Mesendoderm (in vitro differentiated cells): Measurements from ENCODE around the gene MAT2A.
"Not testable (repeated sequence)": the region's sequence is repeated elsewhere in the genome, so short reads cannot be mapped to it uniquely, and the experiment has no call there.

Experiments
- DNase-seq: peaks from one replicate; pipeline ENCODE4 v3.0.0; 2013
- H2AK5ac ChIP-seq: 2 replicates; pipeline ENCODE4 v1.6.1; 2013; ENCODE audit warnings: low read length, inconsistent platforms
- H2BK120ac ChIP-seq: 2 replicates; pipeline ENCODE4 v1.6.1; 2013; ENCODE audit warnings: low read depth, mild to moderate bottlenecking, low read length, moderate library complexity, mixed read lengths
- H2BK15ac ChIP-seq: replicated peaks from 2 replicates; pipeline ENCODE4 v1.6.1; 2013; ENCODE audit warnings: low read depth, mild to moderate bottlenecking, moderate library complexity
- H2BK5ac ChIP-seq: 2 replicates; pipeline ENCODE4 v1.6.1; 2013; ENCODE audit warnings: low read length, inconsistent platforms
- H3K18ac ChIP-seq: 2 replicates; pipeline ENCODE4 v1.6.1; 2013; ENCODE audit warnings: mild to moderate bottlenecking, low read length, mixed read lengths
- H3K23ac ChIP-seq: one replicate; pipeline ENCODE4 v1.6.1; 2013; ENCODE audit warnings: low read length
- H3K27ac ChIP-seq: 2 replicates; pipeline ENCODE4 v1.5.1; 2013; ENCODE audit warnings: low read depth, mild to moderate bottlenecking, inconsistent platforms, low read length, moderate library complexity
- H3K27me3 ChIP-seq: 2 replicates; pipeline ENCODE4 v1.6.1; 2013; ENCODE audit warnings: low read length, control low read depth, mild to moderate bottlenecking, inconsistent platforms; ENCODE audit not compliant: insufficient read depth, poor library complexity
- H3K36me3 ChIP-seq: 2 replicates; pipeline ENCODE4 v1.6.1; 2013; ENCODE audit warnings: low read length, inconsistent platforms; ENCODE audit not compliant: control insufficient read depth, insufficient read depth
- H3K4ac ChIP-seq: one replicate; pipeline ENCODE4 v1.6.1; 2013; ENCODE audit warnings: low read depth, mild to moderate bottlenecking, low read length, moderate library complexity
- H3K4me1 ChIP-seq: 2 replicates; pipeline ENCODE4 v1.6.1; 2013; ENCODE audit warnings: low read depth, low read length, inconsistent platforms; ENCODE audit not compliant: control insufficient read depth
- H3K4me2 ChIP-seq: 2 replicates; pipeline ENCODE4 v1.6.1; 2013; ENCODE audit warnings: low read length
- H3K4me3 ChIP-seq: 2 replicates; pipeline ENCODE4 v1.5.1; 2013; ENCODE audit warnings: mild to moderate bottlenecking, low read length
- H3K56ac ChIP-seq: one replicate; pipeline ENCODE4 v1.6.1; 2013; ENCODE audit warnings: low read length
- H3K79me1 ChIP-seq: 2 replicates; pipeline ENCODE4 v1.6.1; 2013; ENCODE audit warnings: low read length, inconsistent platforms
- H3K79me2 ChIP-seq: 2 replicates; pipeline ENCODE4 v1.6.1; 2013; ENCODE audit warnings: mild to moderate bottlenecking, low read length; ENCODE audit not compliant: control insufficient read depth, insufficient read depth
- H3K9ac ChIP-seq: 2 replicates; pipeline ENCODE4 v1.6.1; 2013; ENCODE audit warnings: low read length, inconsistent platforms
- H4K5ac ChIP-seq: one replicate; pipeline ENCODE4 v1.6.1; 2013; ENCODE audit warnings: low read length
- H4K8ac ChIP-seq: one replicate; pipeline ENCODE4 v1.6.1; 2013; ENCODE audit warnings: low read depth, mild to moderate bottlenecking, control low read depth, low read length, moderate library complexity
- WGBS: extraction: QIAGEN DNeasy Blood & Tissue Kit; methylation state at CpG from one replicate; pipeline ENCODE4 v1.1.7; 2013; ENCODE audit warnings: low lambda C conversion rate, missing lambda C conversion rate; ENCODE audit not compliant: insufficient coverage; ENCODE audit errors: extremely low coverage; 5-methylcytosine and 5-hydroxymethylcytosine counted together

The MAT2A gene

DNA sequence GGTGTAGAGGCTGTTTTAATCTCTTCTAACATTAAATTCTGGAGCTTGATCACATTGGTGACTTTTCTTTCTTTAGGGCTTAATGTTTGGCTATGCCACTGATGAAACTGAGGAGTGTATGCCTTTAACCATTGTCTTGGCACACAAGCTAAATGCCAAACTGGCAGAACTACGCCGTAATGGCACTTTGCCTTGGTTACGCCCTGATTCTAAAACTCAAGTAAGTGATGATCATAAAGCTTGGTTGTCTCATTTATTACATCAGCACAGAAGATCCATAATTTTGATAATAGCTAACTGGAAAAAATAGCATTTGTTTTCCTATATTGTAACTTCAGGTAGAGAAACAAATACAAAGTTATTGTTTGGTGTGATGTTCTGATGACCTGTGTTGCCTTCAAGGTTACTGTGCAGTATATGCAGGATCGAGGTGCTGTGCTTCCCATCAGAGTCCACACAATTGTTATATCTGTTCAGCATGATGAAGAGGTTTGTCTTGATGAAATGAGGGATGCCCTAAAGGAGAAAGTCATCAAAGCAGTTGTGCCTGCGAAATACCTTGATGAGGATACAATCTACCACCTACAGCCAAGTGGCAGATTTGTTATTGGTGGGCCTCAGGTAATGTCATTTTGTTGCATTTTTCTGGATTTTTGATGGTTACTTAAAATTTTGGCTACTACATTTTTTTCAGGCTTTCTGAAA is 2.9 kb downstream of the MAT2A start:
- Histone ChIP-seq H3K36me3 (peaks cover 14% of the 10 kb centered on the region), H3K9ac (peak overlapping the region; percentile 60), H3K23ac (no peak overlapping the region), H3K4me1 (no peaks in the 10 kb centered on the region), H3K79me1 (peaks cover 6% of the 10 kb centered on the region), H3K18ac (no peak overlapping the region), H4K5ac (peak overlapping the region; percentile 72), H2BK120ac (no peak overlapping the region), H2BK15ac (no peak overlapping the region), H3K56ac (peak overlapping the region; percentile 47), H3K27me3 (no peaks in the 10 kb centered on the region), H2AK5ac (no peak overlapping the region), H4K8ac (no peak overlapping the region), H3K4me2 (no peak overlapping the region), H2BK5ac (no peak overlapping the region), H3K4ac (no peak overlapping the region), H3K4me3 (no peak overlapping the region), H3K27ac (no peak overlapping the region), H3K79me2 (peaks cover 36% of the 10 kb centered on the region)
- WGBS, result no CpG with 5 or more reads among the region's 5 CpGs
- no peak for DNase-seq

DNA sequence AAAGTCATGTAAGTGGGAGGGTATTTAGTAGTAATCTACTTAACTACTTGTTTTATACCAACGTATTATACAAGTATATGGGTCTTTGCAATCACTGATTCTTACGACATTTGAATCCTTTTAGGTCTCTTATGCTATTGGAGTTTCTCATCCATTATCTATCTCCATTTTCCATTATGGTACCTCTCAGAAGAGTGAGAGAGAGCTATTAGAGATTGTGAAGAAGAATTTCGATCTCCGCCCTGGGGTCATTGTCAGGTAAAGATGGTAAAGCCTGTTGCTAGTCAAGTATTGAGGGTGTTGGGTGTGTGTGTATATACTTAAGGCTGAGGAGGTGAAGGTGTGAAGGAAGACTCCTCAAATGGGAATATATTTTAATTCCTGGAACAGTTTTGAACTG is 3.8 kb downstream of the MAT2A start:
- H3K79me1 ChIP-seq, result peaks cover 6% of the 10 kb centered on the region
- H3K27ac ChIP-seq, result no peak overlapping the region
- no peak overlapping the region for H2BK120ac ChIP-seq
- H3K4me2 ChIP-seq, result no peak overlapping the region
- no peak overlapping the region for H3K4ac ChIP-seq
- H2BK5ac ChIP-seq, result no peak overlapping the region
- H2AK5ac ChIP-seq, result no peak overlapping the region
- WGBS, result no CpG with 5 or more reads among the region's 4 CpGs
- H3K18ac ChIP-seq, result no peak overlapping the region
- H3K23ac ChIP-seq, result no peak overlapping the region
- H4K5ac ChIP-seq, result no peak overlapping the region
- H3K27me3 ChIP-seq, result no peaks in the 10 kb centered on the region
- no peak for DNase-seq
- H3K79me2 ChIP-seq, result peaks cover 35% of the 10 kb centered on the region
- H3K56ac ChIP-seq, result no peak overlapping the region
- H2BK15ac ChIP-seq, result no peak overlapping the region
- no peak overlapping the region for H3K4me3 ChIP-seq
- H4K8ac ChIP-seq, result no peak overlapping the region
- H3K9ac ChIP-seq, result no peak overlapping the region
- no peaks in the 10 kb centered on the region for H3K4me1 ChIP-seq
- H3K36me3 ChIP-seq, result peaks cover 14% of the 10 kb centered on the region

DNA sequence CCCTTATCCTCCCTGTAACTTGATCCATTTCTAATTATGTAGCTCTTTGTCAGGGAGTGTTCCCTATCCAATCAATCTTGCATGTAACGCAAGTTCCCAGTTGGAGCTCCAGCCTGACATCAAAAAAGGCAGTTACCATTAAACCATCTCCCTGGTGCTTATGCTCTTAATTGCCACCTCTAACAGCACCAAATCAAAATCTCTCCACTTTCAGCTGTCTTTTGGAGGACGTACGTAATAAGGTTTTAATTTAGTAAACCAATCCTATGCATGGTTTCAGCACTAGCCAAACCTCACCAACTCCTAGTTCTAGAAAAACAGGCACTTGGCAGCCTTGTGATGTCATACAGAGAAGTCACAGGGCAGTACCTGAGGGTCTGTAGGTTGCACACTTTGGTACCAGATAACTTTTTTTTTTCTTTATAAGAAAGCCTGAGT is 5.3 kb downstream of the MAT2A start:
- H3K27me3 ChIP-seq, H2BK15ac ChIP-seq, H3K9ac ChIP-seq, H4K8ac ChIP-seq, DNase-seq, H3K27ac ChIP-seq, H3K4me2 ChIP-seq, H2BK5ac ChIP-seq, H4K5ac ChIP-seq, H3K4me1 ChIP-seq, H3K79me1 ChIP-seq, H3K56ac ChIP-seq, H3K23ac ChIP-seq, H3K4me3 ChIP-seq, H2BK120ac ChIP-seq, H2AK5ac ChIP-seq, H3K18ac ChIP-seq, H3K4ac ChIP-seq: not testable (repeated sequence)
- Histone ChIP-seq H3K79me2 (peaks cover 32% of the 10 kb centered on the region), H3K36me3 (peaks cover 16% of the 10 kb centered on the region)
- WGBS, result no CpG with 5 or more reads among the region's 3 CpGs

DNA sequence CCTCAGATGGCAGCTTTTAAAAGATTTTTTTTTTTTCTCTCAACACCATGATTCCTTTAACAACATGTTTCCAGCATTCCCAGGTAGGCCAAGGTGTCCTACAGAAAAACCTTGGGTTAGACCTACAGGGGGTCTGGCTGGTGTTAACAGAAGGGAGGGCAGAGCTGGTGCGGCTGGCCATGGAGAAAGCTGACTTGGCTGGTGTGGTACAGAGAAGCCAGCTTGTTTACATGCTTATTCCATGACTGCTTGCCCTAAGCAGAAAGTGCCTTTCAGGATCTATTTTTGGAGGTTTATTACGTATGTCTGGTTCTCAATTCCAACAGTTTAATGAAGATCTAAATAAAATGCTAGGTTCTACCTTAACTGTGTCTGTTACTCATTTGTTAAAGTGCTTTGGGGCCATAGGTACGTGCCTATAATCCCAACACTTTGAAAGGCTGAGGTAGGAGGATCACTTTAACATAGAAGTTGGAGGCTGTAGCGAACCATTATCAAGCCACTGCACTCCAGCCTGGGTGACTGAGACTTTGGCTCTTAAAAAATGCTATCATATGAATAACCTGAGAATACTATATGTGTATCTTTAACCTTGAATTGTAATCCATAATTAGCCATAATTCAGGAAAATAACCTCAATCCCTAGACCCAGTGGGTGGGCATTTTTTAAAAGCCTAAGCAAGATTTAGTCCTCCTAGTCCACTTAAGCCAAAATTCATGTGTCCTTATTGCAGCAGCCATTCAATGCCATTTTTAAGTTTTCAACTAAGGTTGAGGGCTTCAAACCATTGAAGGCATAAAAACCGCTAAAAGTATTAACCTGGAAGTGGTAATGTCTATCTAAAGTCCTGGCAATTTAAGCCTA is 6.2 kb downstream of the MAT2A start:
- no CpG with 5 or more reads among the region's 5 CpGs for WGBS
- not testable (repeated sequence) for H3K4ac ChIP-seq, H3K4me2 ChIP-seq

DNA sequence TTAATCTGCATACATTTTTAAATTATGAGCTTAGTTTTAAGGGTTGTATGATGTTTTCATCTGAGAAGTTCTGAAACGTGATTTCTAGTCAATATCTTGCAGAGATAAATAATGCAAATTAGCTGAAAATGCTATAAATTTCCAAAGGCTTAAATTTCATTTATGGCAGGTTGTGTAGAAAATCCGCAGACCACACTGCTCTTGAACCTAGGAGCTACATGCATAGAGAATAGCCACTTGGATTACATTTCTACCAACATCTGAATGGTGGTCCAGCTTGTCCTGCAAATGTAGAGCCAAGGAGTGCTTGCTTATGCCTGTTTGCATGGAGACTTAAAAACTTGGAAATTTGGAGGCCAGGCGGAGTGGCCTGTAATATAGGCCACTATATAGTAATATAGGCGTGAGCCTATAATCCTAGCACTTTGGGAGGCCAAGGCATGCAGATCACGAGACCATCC is 6.8 kb downstream of the MAT2A start:
- peak; percentile 26 for DNase-seq
- Histone ChIP-seq H3K23ac (no peak overlapping the region), H3K56ac (no peak overlapping the region), H3K36me3 (peaks cover 19% of the 10 kb centered on the region), H3K4ac (no peak overlapping the region), H4K5ac (no peak overlapping the region), H3K79me2 (peaks cover 17% of the 10 kb centered on the region), H3K18ac (no peak overlapping the region), H2AK5ac (no peak overlapping the region), H4K8ac (no peak overlapping the region), H2BK120ac (no peak overlapping the region), H3K9ac (no peak overlapping the region), H3K79me1 (peaks cover 6% of the 10 kb centered on the region), H3K4me1 (no peaks in the 10 kb centered on the region), H2BK15ac (no peak overlapping the region), H2BK5ac (no peak overlapping the region), H3K4me2 (no peak overlapping the region), H3K27ac (no peak overlapping the region), H3K4me3 (no peak overlapping the region), H3K27me3 (no peaks in the 10 kb centered on the region)
- WGBS, result no CpG with 5 or more reads among the region's 5 CpGs

More for the DNA sequence above, 6.2 kb downstream of the MAT2A start:
- H3K4me3 ChIP-seq, DNase-seq, H3K79me1 ChIP-seq, H2AK5ac ChIP-seq, H4K8ac ChIP-seq, H4K5ac ChIP-seq, H3K27me3 ChIP-seq, H3K23ac ChIP-seq, H3K27ac ChIP-seq, H2BK15ac ChIP-seq, H3K9ac ChIP-seq, H3K18ac ChIP-seq, H3K56ac ChIP-seq, H2BK120ac ChIP-seq, H2BK5ac ChIP-seq, H3K4me1 ChIP-seq: not testable (repeated sequence)
- peaks cover 17% of the 10 kb centered on the region for H3K36me3 ChIP-seq
- peaks cover 23% of the 10 kb centered on the region for H3K79me2 ChIP-seq
